Left renal pelvis (tissue), 4 donors: ENCODE results near the gene FAM9B. TPM values are rescaled to one million over a fixed set of nuclear protein-coding genes. Genes with fewer than 3 reads are reported as not detected.

Source experiments
- DNase-seq, 4 donors: peaks; one replicate each; pipeline ENCODE4 v3.0.0-alpha.2; 2013; ENCODE audit warnings: low read depth in 4 of 4, low spot score in 3 of 4
- polyA plus RNA-seq, 4 donors: library from polyadenylated mRNA; unstranded; fragments of 120-200 nt; gene quantifications; one replicate each; pipeline ENCODE4 v1.2.1, GENCODE V29; 2013; ENCODE audit not compliant: insufficient read length in 4 of 4

Gene FAM9B
- polyA plus RNA-seq, 4 donors: 0.14 to 0.30 (median 0.19) TPM; not detected in 1

GRCh38 chrX:8981723-8982122 is 52.2 kb downstream of the FAM9B start:
- no peak for DNase-seq

GRCh38 chrX:8980756-8981155 is 53.2 kb downstream of the FAM9B start:
- DNase-seq: no peak

Other genes with a start within 250 kb of the FAM9B start
- gene FAM9A, start 232.7 kb downstream of the FAM9B start, polyA plus RNA-seq: not detected